Suprapubic skin (tissue), 3 donors: ENCODE data around the gene AGBL1.

ENCODE experiments used
- CTCF ChIP-seq, 2 donors: fragments of 200-600 bp in 1 of 2; fragments of 450-650 bp in 1 of 2; sonication (generic) in 1 of 2; IDR thresholded peaks; one replicate each; pipeline ENCODE4 v1.5.1; 2016 to 2019; ENCODE audit warnings: antibody characterized with exemption in 2 of 2, mild to moderate bottlenecking in 1 of 2, moderate library complexity in 1 of 2
- EP300 ChIP-seq: sonication (generic); formaldehyde crosslinking; IDR thresholded peaks from one replicate; pipeline ENCODE4 v1.6.1; 2017; ENCODE audit warnings: antibody characterized with exemption

GRCh38 chr15:86159468-86159867 lies 79.8 kb downstream of the AGBL1 start:
- TF ChIP-seq CTCF (IDR thresholded peaks at IDR 0.05) (no peak), EP300 (no peak)
